Endothelial cell of umbilical vein (primary cell): ENCODE data around the gene CTNND2. TPM values are rescaled to one million over a fixed set of nuclear protein-coding genes. Genes with fewer than 3 reads are reported as not detected.

Source experiments
- BruUV-seq: library from RNA; stranded (reverse); fragments of 400-500 nt; replicated peaks from 2 replicates; lab custom pipeline; 2021; lab: Mats Ljungman, UMichigan
- CTCF ChIA-PET: fragments of 300-600, 350-600 bp; sonication (Branson Sonifier 250); formaldehyde crosslinking; loops from one replicate; lab custom pipeline; 2021; ENCODE audit warnings: antibody characterized with exemption, inconsistent platforms; lab: Charles Lee
- POLR2A ChIA-PET: fragments of 300-600, 350-600 bp; sonication (Branson Sonifier 250); formaldehyde crosslinking; loops from one replicate; lab custom pipeline; 2021; ENCODE audit warnings: antibody characterized with exemption, inconsistent platforms; lab: Charles Lee
- DNase-seq: peaks from one replicate; pipeline ENCODE4 v3.0.0-alpha.2; 2011; ENCODE audit warnings: low read depth, low spot score
- FAIRE-seq: peaks from 2 replicates; lab custom pipeline; 2011; peaks lifted over from hg19 to GRCh38; lab: Jason Lieb, UNC
- H2AFZ ChIP-seq: 2 replicates; pipeline ENCODE4 v1.6.0; 2012; ENCODE audit warnings: low read depth, low read length, control low read depth, inconsistent platforms
- H3K27ac ChIP-seq: 2 replicates; pipeline ENCODE4 v1.5.1; 2011; ENCODE audit warnings: low read depth, mild to moderate bottlenecking, control low read depth, low read length, moderate library complexity; ENCODE audit not compliant: insufficient read depth
- H3K27me3 ChIP-seq, 2 experiments: 2 replicates each; pipeline versions ENCODE4 v1.6.0 to v1.6.1; 2011; ENCODE audit warnings: low read length in 2 of 2, mixed read lengths in 1 of 2; ENCODE audit not compliant: control insufficient read depth in 2 of 2, insufficient read depth in 2 of 2
- H3K36me3 ChIP-seq, 2 experiments: 2 replicates in 1 of 2; 3 replicates in 1 of 2; pipeline ENCODE4 v1.5.1; 2011; ENCODE audit warnings: low read length in 2 of 2, mild to moderate bottlenecking in 1 of 2, moderate library complexity in 1 of 2; ENCODE audit not compliant: control insufficient read depth in 2 of 2, insufficient read depth in 2 of 2; ENCODE audit errors: extremely low read depth in 1 of 2
- H3K4me1 ChIP-seq: 3 replicates; pipeline ENCODE4 v1.5.1; 2011; ENCODE audit warnings: mild to moderate bottlenecking, low read length; ENCODE audit not compliant: control insufficient read depth, insufficient read depth; ENCODE audit errors: extremely low read depth
- H3K4me2 ChIP-seq: 2 replicates; pipeline ENCODE4 v1.6.1; 2011; ENCODE audit warnings: low read length, control low read depth, mixed read lengths; ENCODE audit not compliant: insufficient read depth
- H3K4me3 ChIP-seq, 3 experiments: fragments of 200-600 bp in 1 of 3; sonication (generic), shearing (Covaris generic) in 1 of 3; replicated peaks in 1 of 3; 2 replicates each; pipeline ENCODE4 v1.5.1; 2011 to 2016; ENCODE audit warnings: control low read depth in 3 of 3, low read length in 3 of 3, mild to moderate bottlenecking in 2 of 3, inconsistent platforms in 1 of 3, low read depth in 1 of 3, moderate library complexity in 1 of 3; ENCODE audit not compliant: insufficient read depth in 1 of 3
- H3K79me2 ChIP-seq: 2 replicates; pipeline ENCODE4 v1.6.0; 2012; ENCODE audit warnings: low read length, inconsistent platforms; ENCODE audit not compliant: control insufficient read depth, insufficient read depth
- H3K9ac ChIP-seq: replicated peaks from 2 replicates; pipeline ENCODE3; 2011; ENCODE audit warnings: low read length, control low read depth; ENCODE audit not compliant: insufficient read depth; ENCODE audit errors: extremely low read depth
- H3K9me1 ChIP-seq: replicated peaks from 3 replicates; pipeline ENCODE4 v1.6.0; 2011; ENCODE audit warnings: mild to moderate bottlenecking, low read length; ENCODE audit not compliant: control insufficient read depth, insufficient read depth; ENCODE audit errors: extremely low read depth
- H3K9me3 ChIP-seq: replicated peaks from 2 replicates; pipeline ENCODE4 v1.5.1; 2012; ENCODE audit warnings: low read length, inconsistent platforms; ENCODE audit not compliant: control insufficient read depth, insufficient read depth
- H4K20me1 ChIP-seq: replicated peaks from 2 replicates; pipeline ENCODE3; 2011; ENCODE audit warnings: mild to moderate bottlenecking, low read length; ENCODE audit not compliant: control insufficient read depth, insufficient read depth; ENCODE audit errors: extremely low read depth
- CTCF ChIP-seq, 2 donors: IDR thresholded peaks; 1 replicate in 1 of 2; 2 replicates in 1 of 2; pipeline ENCODE4 v1.5.1; 2011; ENCODE audit warnings: low read length in 2 of 2, mild to moderate bottlenecking in 2 of 2, moderate library complexity in 2 of 2, control low read depth in 1 of 2, inconsistent platforms in 1 of 2, low read depth in 1 of 2; ENCODE audit not compliant: insufficient read depth in 1 of 2; ENCODE audit errors: extremely low read depth in 1 of 2
- EZH2 ChIP-seq: IDR thresholded peaks from 2 replicates; pipeline ENCODE4 v1.6.1; 2012; ENCODE audit warnings: borderline replicate concordance, low read depth, mild to moderate bottlenecking, moderate library complexity, low read length, inconsistent platforms; ENCODE audit not compliant: severe bottlenecking
- FOS ChIP-seq: IDR thresholded peaks from 2 replicates; pipeline ENCODE4 v1.6.1; 2011; ENCODE audit warnings: mild to moderate bottlenecking, low read length, moderate library complexity, borderline replicate concordance; ENCODE audit not compliant: insufficient read depth
- GATA2 ChIP-seq: IDR thresholded peaks from 2 replicates; pipeline ENCODE4 v1.7.0; 2011; ENCODE audit warnings: low read depth, mild to moderate bottlenecking, moderate library complexity, mixed read lengths, low read length; ENCODE audit not compliant: insufficient read length, insufficient read depth
- JUN ChIP-seq: IDR thresholded peaks from 2 replicates; pipeline ENCODE4 v1.6.1; 2011; ENCODE audit warnings: borderline replicate concordance, low read depth; ENCODE audit not compliant: insufficient read length, insufficient read depth
- MYC ChIP-seq: IDR thresholded peaks from one replicate; pipeline ENCODE4 v1.6.1; 2011; ENCODE audit warnings: mild to moderate bottlenecking, low read depth, low read length
- POLR2A ChIP-seq: IDR thresholded peaks from 2 replicates; pipeline ENCODE4 v1.6.1; 2012; ENCODE audit warnings: low read depth, mild to moderate bottlenecking, control low read depth, low read length
- POLR2AphosphoS5 ChIP-seq: IDR thresholded peaks from 2 replicates; pipeline ENCODE4 v1.6.1; 2012; ENCODE audit warnings: low read depth, mild to moderate bottlenecking, control low read depth, low read length, moderate library complexity; ENCODE audit not compliant: insufficient read depth
- dilution Hi-C: fragments of 300-500 bp; cut with MboI; formaldehyde crosslinking; loops from one replicate; pipeline ENCODE4 v1.15.0; 2019; ENCODE audit warnings: low sequenced_read_pairs; ENCODE audit not compliant: extremely low pct_ligation_motif_present
- intact Hi-C: fragments of 100-400 bp; cut with micrococcal nuclease; formaldehyde crosslinking; loops from one replicate; pipeline ENCODE4 v1.10.0; 2022
- polyA plus RNA-seq, 4 experiments: library from polyadenylated mRNA; depleted of rRNA in 3 of 4; stranded (reverse) in 3 of 4; unstranded in 1 of 4; fragments of >200 nt; gene quantifications; 2 replicates each; pipeline versions ENCODE4 v1.2.1 to v1.2.3, GENCODE V29; 2011 to 2012; ENCODE audit warnings: missing spikeins in 1 of 4
- total RNA-seq: library from RNA; stranded (reverse); gene quantifications from 2 replicates; pipeline ENCODE4 v1.2.3, GENCODE V29; 2021

Gene CTNND2
- total and polyA plus RNA-seq, 2 donors (not counting 3 experiments of a cell fraction or from before 2014, with no cell fraction given), result not detected

DNA sequence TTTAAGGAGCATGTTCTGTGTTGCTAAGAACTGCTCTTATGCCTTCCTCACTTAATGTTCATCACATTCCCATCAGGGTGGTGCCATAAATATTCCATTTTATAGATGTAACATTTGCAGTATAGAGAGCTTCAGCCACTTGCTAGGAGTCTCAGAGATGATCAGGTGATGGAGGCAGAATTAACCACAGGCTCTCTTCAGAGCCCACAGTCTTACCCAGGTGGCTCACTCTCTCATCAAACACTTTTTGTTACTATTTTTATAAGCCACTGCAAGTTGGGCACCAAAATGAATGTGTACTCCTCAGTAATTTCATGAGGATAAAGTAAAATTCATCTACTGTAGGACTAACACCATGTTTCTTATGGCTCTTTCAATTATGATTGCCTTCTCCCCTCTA is 651.7 kb downstream of the CTNND2 start:
- Histone ChIP-seq H2AFZ (no peak overlapping the region), H3K36me3 (no peaks in the 10 kb centered on the region), H3K79me2 (no peaks in the 10 kb centered on the region), H4K20me1 (no peaks in the 10 kb centered on the region), H3K27me3 (no peaks in the 10 kb centered on the region), H3K4me1 (no peaks in the 10 kb centered on the region), H3K27ac (no peak overlapping the region), H3K4me2 (no peak overlapping the region), H3K4me3 (no peak overlapping the region), H3K9me1 (no peaks in the 10 kb centered on the region), H3K9me3 (no peaks in the 10 kb centered on the region), H3K9ac (no peak overlapping the region)
- DNase-seq, result no peak
- dilution Hi-C loops, result no loop called here
- CTCF ChIA-PET, result no interaction called here
- POLR2A ChIA-PET, result no interaction called here
- no TSS peak for BruUV-seq
- TF ChIP-seq EZH2, result no peak
- TF ChIP-seq CTCF (IDR thresholded peaks at IDR 0.05; ENCODE audit: extremely low read depth in 1 of 2, insufficient read depth in 1 of 2, low read depth in 1 of 2, low read length in 2 of 2), result no peak
- TF ChIP-seq MYC, result no peak
- TF ChIP-seq GATA2, result no peak
- no peak for TF ChIP-seq POLR2AphosphoS5
- TF ChIP-seq FOS, result no peak
- no peak for TF ChIP-seq JUN
- no peak for TF ChIP-seq POLR2A
- intact Hi-C loops, result no loop called here
- no peak for FAIRE-seq
